Liver (tissue), 9 donors: ENCODE measurements around the gene MAP3K5. TPM values are rescaled to one million over a fixed set of nuclear protein-coding genes. Genes with fewer than 3 reads are reported as not detected.
"Not testable (repeated sequence)": the region's sequence is repeated elsewhere in the genome, so short reads cannot be mapped to it uniquely, and the experiment has no call there.

Experiments
- DNase-seq: peaks from one replicate; pipeline ENCODE4 v3.0.0-alpha.2; 2017; ENCODE audit warnings: low spot score
- H3K27ac ChIP-seq, 2 donors: one replicate each; pipeline ENCODE4 v1.7.0; 2013; ENCODE audit warnings: inconsistent platforms in 2 of 2, low read length in 2 of 2, control low read depth in 1 of 2, low read depth in 1 of 2, mild to moderate bottlenecking in 1 of 2
- H3K27me3 ChIP-seq, 4 donors: one replicate each; pipeline versions ENCODE4 v1.6.1 to v1.7.0; 2013; ENCODE audit warnings: low read length in 3 of 4, inconsistent platforms in 1 of 4, mild to moderate bottlenecking in 1 of 4, moderate library complexity in 1 of 4; ENCODE audit not compliant: control insufficient read depth in 4 of 4, insufficient read depth in 4 of 4
- H3K36me3 ChIP-seq, 4 donors: one replicate each; pipeline versions ENCODE4 v1.6.1 to v1.7.0; 2013; ENCODE audit warnings: low read length in 3 of 4, mild to moderate bottlenecking in 3 of 4, low read depth in 1 of 4, moderate library complexity in 1 of 4; ENCODE audit not compliant: control insufficient read depth in 4 of 4, insufficient read depth in 3 of 4
- H3K4me1 ChIP-seq, 4 donors: one replicate each; pipeline versions ENCODE4 v1.6.1 to v1.7.0; 2013; ENCODE audit warnings: low read length in 3 of 4, mild to moderate bottlenecking in 3 of 4, moderate library complexity in 1 of 4; ENCODE audit not compliant: control insufficient read depth in 4 of 4, insufficient read depth in 4 of 4
- H3K4me3 ChIP-seq, 3 donors: one replicate each; pipeline versions ENCODE4 v1.6.1 to v1.7.0; 2013; ENCODE audit warnings: low read length in 3 of 3, control low read depth in 1 of 3, low read depth in 1 of 3, mild to moderate bottlenecking in 1 of 3
- H3K9ac ChIP-seq, 2 donors: one replicate each; pipeline ENCODE4 v1.7.0; 2013; ENCODE audit warnings: low read length in 2 of 2, mild to moderate bottlenecking in 2 of 2, moderate library complexity in 2 of 2, control low read depth in 1 of 2, low read depth in 1 of 2
- H3K9me3 ChIP-seq, 4 donors: one replicate each; pipeline versions ENCODE4 v1.6.1 to v1.7.0; 2013; ENCODE audit warnings: low read length in 3 of 4; ENCODE audit not compliant: control insufficient read depth in 4 of 4
- EGR1 ChIP-seq, 2 donors: IDR thresholded peaks; 2 replicates each; pipeline ENCODE4 v1.6.1; 2016 to 2018; ENCODE audit warnings: antibody characterized with exemption in 2 of 2, low read depth in 2 of 2
- FOXA2 ChIP-seq: IDR thresholded peaks from 2 replicates; pipeline ENCODE4 v1.6.1; 2016; ENCODE audit warnings: antibody characterized with exemption
- GABPA ChIP-seq, 2 donors: IDR thresholded peaks in 1 of 2; conservative IDR thresholded peaks in 1 of 2; 2 replicates each; pipeline ENCODE4 v1.6.1; 2016; ENCODE audit warnings: antibody characterized with exemption in 2 of 2, mild to moderate bottlenecking in 1 of 2, moderate library complexity in 1 of 2
- HNF4A ChIP-seq, 2 donors: conservative IDR thresholded peaks; 2 replicates each; pipeline ENCODE4 v1.6.1; 2016; ENCODE audit warnings: antibody characterized with exemption in 2 of 2, mild to moderate bottlenecking in 2 of 2
- JUND ChIP-seq, 2 donors: IDR thresholded peaks; 2 replicates each; pipeline ENCODE4 v1.6.1; 2016; ENCODE audit warnings: antibody characterized with exemption in 2 of 2
- NR2F2 ChIP-seq: IDR thresholded peaks from 2 replicates; pipeline ENCODE4 v1.6.1; 2016; ENCODE audit warnings: antibody characterized with exemption
- RAD21 ChIP-seq, 2 donors: IDR thresholded peaks; 2 replicates each; pipeline ENCODE4 v1.6.1; 2016; ENCODE audit warnings: antibody characterized with exemption in 2 of 2, mild to moderate bottlenecking in 2 of 2
- RXRA ChIP-seq, 2 donors: IDR thresholded peaks; 2 replicates each; pipeline ENCODE4 v1.6.1; 2017 to 2018; ENCODE audit warnings: antibody characterized with exemption in 2 of 2, mild to moderate bottlenecking in 1 of 2
- SP1 ChIP-seq: IDR thresholded peaks from 2 replicates; pipeline ENCODE4 v1.6.1; 2018; ENCODE audit warnings: antibody characterized with exemption, mild to moderate bottlenecking
- YY1 ChIP-seq: IDR thresholded peaks from 2 replicates; pipeline ENCODE4 v1.6.1; 2016; ENCODE audit warnings: antibody characterized with exemption, mild to moderate bottlenecking
- WGBS: extraction: QIAGEN DNeasy Blood & Tissue Kit; methylation state at CpG from one replicate; pipeline ENCODE4 v1.1.7; 2013; 5-methylcytosine and 5-hydroxymethylcytosine counted together
- polyA plus RNA-seq, 2 donors: library from polyadenylated mRNA; stranded (reverse) in 1 of 2; unstranded in 1 of 2; fragments of 200-250 nt in 1 of 2; fragments of >200 nt in 1 of 2; fragmentation: Nextera tagmentation in 1 of 2; extraction: Ambion mirVana in 1 of 2; gene quantifications; one replicate each; pipeline versions ENCODE4 v1.2.1 to v1.2.3, GENCODE V29; 2013 to 2015
- total RNA-seq, 2 donors: library from RNA; depleted of rRNA; stranded (reverse); fragments of >200 nt; gene quantifications; one replicate each; pipeline ENCODE4 v1.2.3, GENCODE V29; 2014
- TF ChIP-seq, protein P1 (sequence below): IDR thresholded peaks from 2 replicates; pipeline ENCODE4 v1.6.1; 2016; ENCODE audit warnings: antibody characterized with exemption
- TF ChIP-seq, protein P2 (sequence below): IDR thresholded peaks from 2 replicates; pipeline ENCODE4 v1.6.1; 2016; ENCODE audit warnings: antibody characterized with exemption
- TF ChIP-seq, protein P3 (sequence below): IDR thresholded peaks from 2 replicates; pipeline ENCODE4 v1.6.1; 2016; ENCODE audit warnings: antibody characterized with exemption, mild to moderate bottlenecking
- donor health status: healthy.
- donor health status: healthy.
- donor health status: healthy.
- donor health status: healthy.
- donor health status: healthy.

MAP3K5 gene
- total and polyA plus RNA-seq, 4 donors, result 2.9 to 18.0 (median 5.5) TPM

DNA sequence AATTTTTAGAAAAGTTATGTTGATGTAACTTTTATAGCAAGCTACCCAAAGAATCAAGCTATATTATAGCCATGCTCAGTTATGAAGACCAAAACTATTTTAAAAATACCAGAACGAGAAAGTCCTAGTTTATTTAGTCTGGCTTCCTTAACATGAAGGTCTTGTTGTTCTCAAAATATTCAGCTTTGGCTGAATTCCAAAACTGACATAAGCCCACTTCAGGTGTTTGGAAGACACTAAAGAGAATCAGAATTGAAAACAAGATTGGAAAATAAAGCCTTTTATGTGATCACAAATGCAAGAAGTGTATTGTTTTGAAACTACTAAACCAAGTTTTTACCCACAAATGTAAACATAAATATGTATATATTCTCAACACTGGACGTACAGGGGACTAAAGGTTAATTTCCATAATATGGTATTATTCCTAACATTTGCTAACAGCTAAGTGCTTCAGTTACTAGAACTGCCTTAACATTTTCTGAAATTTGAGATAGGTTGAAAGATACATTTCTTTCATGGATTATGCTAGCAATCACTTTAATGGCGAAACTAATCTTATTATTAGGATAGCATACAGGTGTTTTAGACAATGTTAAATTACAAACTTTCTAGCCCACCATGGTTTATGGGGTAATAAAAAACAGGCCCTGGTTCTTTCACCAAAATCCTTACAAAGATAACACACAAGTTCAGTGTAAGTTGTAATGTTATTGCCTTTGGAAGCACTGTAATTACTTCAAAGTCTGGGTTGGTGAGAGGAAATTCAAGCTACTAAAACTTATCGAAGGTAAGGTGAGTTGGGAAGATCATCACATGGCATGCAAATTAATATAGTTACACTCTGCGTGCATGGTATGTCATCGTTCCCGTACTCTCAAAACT is 1.6 kb downstream of the MAP3K5 start:
- 22% methylated on average over 7 of the region's 7 CpGs for WGBS
- no peak for TF ChIP-seq RAD21 (IDR thresholded peaks at IDR 0.05)
- no peak for TF ChIP-seq YY1
- TF ChIP-seq JUND (IDR thresholded peaks at IDR 0.05), result no peak
- no peak for TF ChIP-seq HNF4A (conservative IDR thresholded peaks at IDR 0.05)
- H3K27ac ChIP-seq, result peak overlapping the region; percentile 94 to 97
- no peaks in the 10 kb centered on the region for H3K27me3 ChIP-seq
- H3K9me3 ChIP-seq, result no peaks in the 10 kb centered on the region
- peaks cover 0 to 29% (median 9%) of the 10 kb centered on the region in 4 donors for H3K4me1 ChIP-seq
- H3K9ac ChIP-seq, result peak overlapping the region; percentile 72 to 92
- H3K36me3 ChIP-seq, result no peaks in the 10 kb centered on the region
- H3K4me3 ChIP-seq, result peak overlapping the region; percentile 90 to 94 (median 90)
- no peak for DNase-seq

- not testable (repeated sequence) for H3K9me3 ChIP-seq, H3K4me3 ChIP-seq, H3K9ac ChIP-seq, H3K27me3 ChIP-seq, H3K27ac ChIP-seq, H3K36me3 ChIP-seq, DNase-seq
- peaks cover 0 to 29% (median 9%) of the 10 kb centered on the region in 4 donors for H3K4me1 ChIP-seq
- WGBS, result 93% methylated on average over 3 of the region's 3 CpGs
These were observed 2.8 kb downstream of the MAP3K5 start for GRCh38 chr6:136789440-136789839.

DNA sequence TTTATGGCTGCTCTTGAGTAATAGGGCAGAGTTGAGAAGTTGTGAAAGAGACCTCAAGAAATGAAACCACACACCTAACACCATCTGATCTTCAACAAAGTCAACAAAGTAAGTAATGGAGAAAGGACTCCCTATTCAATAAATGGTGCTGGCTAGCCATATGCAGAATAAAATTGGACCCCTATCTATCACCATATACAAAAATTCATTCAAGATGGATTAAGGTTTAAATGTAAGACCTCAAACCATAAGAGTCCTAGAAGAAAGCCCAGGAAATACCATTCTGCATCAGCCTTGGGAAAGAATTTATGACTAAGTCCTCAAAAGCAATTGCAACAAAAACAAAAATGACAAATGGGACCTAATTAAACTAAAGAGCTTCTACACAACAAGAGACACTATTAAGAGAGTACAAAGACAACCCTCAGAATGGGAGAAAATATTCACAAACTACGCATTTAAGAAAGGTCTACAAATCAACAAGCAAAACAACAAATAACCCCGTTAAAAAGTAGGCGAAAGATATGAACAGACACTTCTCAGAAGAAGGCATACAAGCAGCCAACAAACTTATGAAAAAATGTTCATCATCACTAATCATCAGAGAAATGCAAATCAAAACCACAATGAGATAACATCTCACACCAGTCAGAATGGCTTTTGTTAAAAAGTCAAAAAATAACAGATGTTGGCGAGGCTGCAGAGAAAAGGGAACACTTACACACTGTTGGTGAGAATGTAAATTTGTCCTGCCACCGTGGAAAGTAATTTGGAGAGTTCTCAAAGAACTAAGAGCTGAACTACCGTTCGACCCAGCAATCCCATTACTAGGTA is 4.0 kb downstream of the MAP3K5 start:
- H3K4me3 ChIP-seq, result no peak overlapping the region
- H3K36me3 ChIP-seq, result no peaks in the 10 kb centered on the region
- peak overlapping the region; percentile 3 to 41 for H3K27ac ChIP-seq
- no peak for DNase-seq
- H3K9ac ChIP-seq, result no peak overlapping the region
- TF ChIP-seq, protein P1, sequence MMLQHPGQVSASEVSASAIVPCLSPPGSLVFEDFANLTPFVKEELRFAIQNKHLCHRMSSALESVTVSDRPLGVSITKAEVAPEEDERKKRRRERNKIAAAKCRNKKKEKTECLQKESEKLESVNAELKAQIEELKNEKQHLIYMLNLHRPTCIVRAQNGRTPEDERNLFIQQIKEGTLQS, result no peak
- peak in 1 of 2 donors; percentile 58 for TF ChIP-seq HNF4A (conservative IDR thresholded peaks at IDR 0.05)
- TF ChIP-seq YY1, result peak; percentile 55
- TF ChIP-seq RAD21 (IDR thresholded peaks at IDR 0.05), result peak in 1 of 2 donors; percentile 8
- H3K4me1 ChIP-seq, result peaks cover 0 to 27% (median 6%) of the 10 kb centered on the region in 4 donors
- H3K27me3 ChIP-seq, result no peaks in the 10 kb centered on the region
- 85% methylated on average over 7 of the region's 7 CpGs for WGBS
- no peaks in the 10 kb centered on the region for H3K9me3 ChIP-seq

GRCh38 chr6:136787726-136788068 is 4.6 kb downstream of the MAP3K5 start:
- 53% methylated on average over 4 of the region's 4 CpGs for WGBS
- H3K9me3 ChIP-seq, result no peaks in the 10 kb centered on the region
- no peak overlapping the region for H3K4me3 ChIP-seq
- peak overlapping the region; percentile 3 to 41 for H3K27ac ChIP-seq
- peaks cover 0 to 27% (median 4%) of the 10 kb centered on the region in 4 donors for H3K4me1 ChIP-seq
- H3K9ac ChIP-seq, result no peak overlapping the region
- no peaks in the 10 kb centered on the region for H3K36me3 ChIP-seq
- TF ChIP-seq, protein P2, sequence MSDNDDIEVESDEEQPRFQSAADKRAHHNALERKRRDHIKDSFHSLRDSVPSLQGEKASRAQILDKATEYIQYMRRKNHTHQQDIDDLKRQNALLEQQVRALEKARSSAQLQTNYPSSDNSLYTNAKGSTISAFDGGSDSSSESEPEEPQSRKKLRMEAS, result no peak
- TF ChIP-seq SP1 (no peak), JUND (IDR thresholded peaks at IDR 0.05) (no peak), RXRA (IDR thresholded peaks at IDR 0.05) (peak; percentile 45 to 56), EGR1 (IDR thresholded peaks at IDR 0.05; ENCODE audit: low read depth in 2 of 2) (no peak), RAD21 (IDR thresholded peaks at IDR 0.05) (no peak), GABPA (IDR thresholded peaks at IDR 0.05 in 1 of 2, conservative IDR thresholded peaks at IDR 0.05 in 1 of 2) (no peak), HNF4A (conservative IDR thresholded peaks at IDR 0.05) (peak in 1 of 2 donors; percentile 54), FOXA2 (no peak), NR2F2 (no peak), YY1 (no peak)
- TF ChIP-seq, protein P1, result no peak
- TF ChIP-seq, protein P3, sequence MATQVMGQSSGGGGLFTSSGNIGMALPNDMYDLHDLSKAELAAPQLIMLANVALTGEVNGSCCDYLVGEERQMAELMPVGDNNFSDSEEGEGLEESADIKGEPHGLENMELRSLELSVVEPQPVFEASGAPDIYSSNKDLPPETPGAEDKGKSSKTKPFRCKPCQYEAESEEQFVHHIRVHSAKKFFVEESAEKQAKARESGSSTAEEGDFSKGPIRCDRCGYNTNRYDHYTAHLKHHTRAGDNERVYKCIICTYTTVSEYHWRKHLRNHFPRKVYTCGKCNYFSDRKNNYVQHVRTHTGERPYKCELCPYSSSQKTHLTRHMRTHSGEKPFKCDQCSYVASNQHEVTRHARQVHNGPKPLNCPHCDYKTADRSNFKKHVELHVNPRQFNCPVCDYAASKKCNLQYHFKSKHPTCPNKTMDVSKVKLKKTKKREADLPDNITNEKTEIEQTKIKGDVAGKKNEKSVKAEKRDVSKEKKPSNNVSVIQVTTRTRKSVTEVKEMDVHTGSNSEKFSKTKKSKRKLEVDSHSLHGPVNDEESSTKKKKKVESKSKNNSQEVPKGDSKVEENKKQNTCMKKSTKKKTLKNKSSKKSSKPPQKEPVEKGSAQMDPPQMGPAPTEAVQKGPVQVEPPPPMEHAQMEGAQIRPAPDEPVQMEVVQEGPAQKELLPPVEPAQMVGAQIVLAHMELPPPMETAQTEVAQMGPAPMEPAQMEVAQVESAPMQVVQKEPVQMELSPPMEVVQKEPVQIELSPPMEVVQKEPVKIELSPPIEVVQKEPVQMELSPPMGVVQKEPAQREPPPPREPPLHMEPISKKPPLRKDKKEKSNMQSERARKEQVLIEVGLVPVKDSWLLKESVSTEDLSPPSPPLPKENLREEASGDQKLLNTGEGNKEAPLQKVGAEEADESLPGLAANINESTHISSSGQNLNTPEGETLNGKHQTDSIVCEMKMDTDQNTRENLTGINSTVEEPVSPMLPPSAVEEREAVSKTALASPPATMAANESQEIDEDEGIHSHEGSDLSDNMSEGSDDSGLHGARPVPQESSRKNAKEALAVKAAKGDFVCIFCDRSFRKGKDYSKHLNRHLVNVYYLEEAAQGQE, result no peak
- no peaks in the 10 kb centered on the region for H3K27me3 ChIP-seq
- DNase-seq, result no peak
